Measurements from ENCODE around the gene UBTD2. TPM values are rescaled to one million over a fixed set of nuclear protein-coding genes. Genes with fewer than 3 reads are reported as not detected.

UBTD2 gene
- total RNA-seq, 1 donor from 2014 or later: 54.0 TPM

DNA sequence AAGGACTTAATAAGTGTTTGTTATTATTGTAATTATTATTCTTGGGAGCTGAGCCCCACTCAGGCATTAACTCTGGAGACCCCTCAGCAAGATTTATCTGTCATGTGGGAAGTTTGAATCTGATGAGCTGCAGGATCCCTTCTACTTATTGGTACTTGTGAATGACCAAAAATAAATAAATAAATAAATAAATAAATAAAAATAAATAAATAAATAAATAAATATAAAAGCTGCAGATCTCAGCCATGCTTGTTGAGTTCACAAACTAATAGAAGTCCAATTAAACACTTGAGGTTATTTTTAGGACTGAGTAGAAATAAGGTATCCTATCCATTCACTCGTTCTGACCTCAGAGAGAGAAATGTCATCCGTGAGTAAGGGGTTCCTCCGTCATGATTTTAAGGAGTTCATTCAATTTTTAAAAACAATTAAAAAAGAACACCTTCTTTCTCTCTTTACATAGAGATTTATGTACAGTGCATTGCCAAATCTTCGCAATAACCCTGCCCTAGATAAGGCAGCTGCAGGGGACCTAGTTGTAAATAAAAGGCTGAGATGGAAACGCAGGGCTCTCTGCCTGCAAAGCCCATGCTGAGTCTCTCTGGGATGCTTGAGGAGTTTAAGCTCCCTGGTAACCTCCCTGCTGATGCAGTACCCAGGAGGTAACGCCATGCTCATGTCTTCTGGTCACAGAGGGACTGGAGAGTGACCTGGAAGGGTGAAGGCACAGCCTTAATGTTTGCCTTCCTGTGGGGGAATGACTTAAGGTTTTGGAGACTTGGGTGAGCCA lies 88.4 kb downstream of the UBTD2 start:
- no peak for DNase-seq (ENCODE audit: low read depth)

DNA sequence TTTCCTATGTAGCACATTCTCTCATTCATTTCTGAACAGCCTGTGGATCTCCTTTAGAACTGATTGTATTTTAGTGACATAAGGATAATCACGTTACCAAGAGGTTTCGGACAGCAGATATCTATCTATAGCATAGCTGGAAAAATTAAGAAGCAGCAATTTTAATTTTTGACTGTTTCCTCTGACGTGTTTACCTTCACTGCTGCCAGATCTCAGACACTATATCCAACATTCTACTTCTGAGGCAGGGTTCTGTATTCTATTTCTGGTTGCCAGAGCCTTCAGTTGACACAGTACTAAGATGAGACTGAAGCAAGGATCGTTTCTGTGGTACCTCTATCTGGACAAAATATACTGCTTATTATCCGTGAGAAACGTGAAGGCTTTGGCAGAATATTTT lies 89.7 kb downstream of the UBTD2 start, which contains the start of gene EFCAB9:
Gene EFCAB9, plus strand, starts transcription at position 301 of the 400 bp plus-strand sequence. Its CDS starts 1 bp downstream, at position 302.
- DNase-seq (ENCODE audit: low read depth): no peak

DNA sequence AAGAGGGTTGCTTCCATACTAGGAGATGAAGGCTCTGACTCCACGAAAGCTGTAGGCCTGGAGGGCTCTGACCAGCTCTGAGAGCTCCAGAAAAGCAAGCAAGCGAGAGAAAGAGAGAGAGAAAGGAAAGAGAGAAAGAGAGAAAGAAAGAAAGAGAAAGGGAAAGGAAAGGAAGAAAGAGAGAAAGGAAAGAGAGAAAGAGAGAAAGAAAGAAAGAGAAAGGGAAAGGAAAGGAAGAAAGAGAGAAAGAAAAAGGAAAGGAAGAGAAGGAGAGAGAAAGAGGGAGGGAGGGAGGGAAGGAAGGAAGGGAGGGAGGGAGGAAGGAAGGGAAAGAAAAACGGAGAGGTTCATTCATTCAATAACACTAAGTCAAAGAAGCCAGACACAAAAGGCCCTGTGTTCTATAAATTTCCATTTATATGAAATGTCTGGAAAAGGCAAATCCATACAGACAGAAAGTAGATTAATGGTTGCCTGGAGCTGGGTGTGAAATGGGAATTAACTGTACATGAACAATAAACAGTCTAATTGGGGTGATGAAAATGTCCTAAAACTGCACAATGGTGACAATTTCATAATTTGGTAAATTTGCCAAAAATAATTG lies 93.8 kb downstream of the UBTD2 start:
- no peak for DNase-seq (ENCODE audit: low read depth)

DNA sequence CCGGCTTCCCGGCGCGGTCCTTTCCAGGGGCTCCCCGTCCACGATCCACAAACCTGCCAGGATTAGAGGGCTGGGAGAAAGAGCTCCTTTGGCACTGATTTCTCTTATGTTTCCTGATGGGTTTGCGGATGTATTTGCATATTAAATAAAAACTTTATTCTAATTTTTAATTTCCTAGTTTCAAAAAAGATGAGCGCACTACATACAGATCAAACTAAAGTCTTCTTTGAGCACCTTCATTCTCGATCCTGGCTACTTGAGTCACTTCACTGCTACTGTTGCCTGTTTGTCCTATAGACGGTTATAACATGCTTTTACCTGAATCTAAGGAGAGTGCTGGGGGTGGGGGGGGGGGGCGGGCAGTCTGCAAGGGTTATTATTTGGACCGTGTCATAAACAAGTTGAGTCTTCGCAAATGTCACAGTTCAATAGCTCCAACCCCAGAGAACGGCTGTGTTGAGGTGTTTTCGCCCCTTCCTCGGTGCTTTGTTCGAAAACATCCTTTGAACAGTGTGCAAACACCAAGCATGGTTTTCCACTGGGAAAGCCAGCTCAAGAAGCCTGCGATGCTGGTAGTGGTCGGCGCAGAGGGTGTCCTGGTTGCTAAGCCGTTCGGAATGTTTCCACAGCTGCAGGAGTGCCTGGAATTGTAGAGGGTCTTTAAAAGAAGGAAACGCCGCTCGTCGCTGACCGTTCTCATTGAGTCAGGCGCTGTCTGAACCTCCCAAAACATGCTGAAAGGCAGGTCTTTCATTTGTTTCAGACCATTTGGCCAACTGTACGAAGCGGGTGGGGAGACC lies 94.5 kb downstream of the UBTD2 start:
- no peak for DNase-seq (ENCODE audit: low read depth)

DNA sequence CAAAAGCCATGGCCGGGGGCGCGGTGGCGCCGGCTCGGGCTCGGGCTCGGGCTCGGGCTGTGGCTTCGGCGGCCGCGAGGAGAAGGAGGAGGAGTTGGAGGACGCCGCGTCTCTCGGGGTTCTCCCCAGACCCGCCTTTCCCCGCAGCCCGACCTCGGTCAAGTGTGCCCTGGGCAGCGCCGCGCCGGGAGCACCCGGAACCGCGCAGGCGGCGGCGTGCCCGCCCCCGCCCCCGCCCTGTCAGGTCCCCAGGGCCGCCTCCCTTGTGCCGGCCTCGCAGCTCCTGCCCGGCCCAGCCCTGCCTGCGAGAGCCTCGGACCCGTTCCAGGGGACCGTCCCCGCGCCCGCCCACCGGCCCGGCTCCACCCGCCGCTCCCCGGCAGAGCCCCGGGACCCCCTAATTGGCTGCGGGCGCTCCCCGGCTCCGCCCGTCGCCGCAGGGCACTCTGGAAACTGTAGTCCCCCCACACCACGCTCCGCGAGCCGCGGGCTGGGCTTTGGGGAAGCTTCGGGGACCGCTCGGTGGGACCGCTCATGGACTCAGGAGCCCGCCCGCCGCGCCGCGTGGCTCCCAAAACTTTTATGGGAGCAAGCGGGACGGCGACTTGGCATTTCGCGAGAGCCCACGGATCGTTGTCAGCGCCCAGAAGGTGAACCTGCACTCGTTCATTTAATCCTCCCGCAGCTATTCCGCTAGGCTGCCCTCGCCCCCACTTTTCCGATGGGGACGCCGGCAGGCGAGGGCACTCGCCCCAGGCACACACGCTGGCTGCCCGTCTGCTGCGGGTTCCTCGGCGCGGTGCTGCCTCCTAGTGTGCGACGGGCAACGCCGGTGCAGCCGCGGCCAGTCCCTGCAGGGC lies 95.3 kb downstream of the UBTD2 start, which contains the start of gene STK10:
Gene STK10, minus strand, starts transcription at position 192 of the 860 bp plus-strand sequence. Its CDS starts 182 bp downstream, at position 10.
- DNase-seq (ENCODE audit: low read depth): peak; percentile 67

DNA sequence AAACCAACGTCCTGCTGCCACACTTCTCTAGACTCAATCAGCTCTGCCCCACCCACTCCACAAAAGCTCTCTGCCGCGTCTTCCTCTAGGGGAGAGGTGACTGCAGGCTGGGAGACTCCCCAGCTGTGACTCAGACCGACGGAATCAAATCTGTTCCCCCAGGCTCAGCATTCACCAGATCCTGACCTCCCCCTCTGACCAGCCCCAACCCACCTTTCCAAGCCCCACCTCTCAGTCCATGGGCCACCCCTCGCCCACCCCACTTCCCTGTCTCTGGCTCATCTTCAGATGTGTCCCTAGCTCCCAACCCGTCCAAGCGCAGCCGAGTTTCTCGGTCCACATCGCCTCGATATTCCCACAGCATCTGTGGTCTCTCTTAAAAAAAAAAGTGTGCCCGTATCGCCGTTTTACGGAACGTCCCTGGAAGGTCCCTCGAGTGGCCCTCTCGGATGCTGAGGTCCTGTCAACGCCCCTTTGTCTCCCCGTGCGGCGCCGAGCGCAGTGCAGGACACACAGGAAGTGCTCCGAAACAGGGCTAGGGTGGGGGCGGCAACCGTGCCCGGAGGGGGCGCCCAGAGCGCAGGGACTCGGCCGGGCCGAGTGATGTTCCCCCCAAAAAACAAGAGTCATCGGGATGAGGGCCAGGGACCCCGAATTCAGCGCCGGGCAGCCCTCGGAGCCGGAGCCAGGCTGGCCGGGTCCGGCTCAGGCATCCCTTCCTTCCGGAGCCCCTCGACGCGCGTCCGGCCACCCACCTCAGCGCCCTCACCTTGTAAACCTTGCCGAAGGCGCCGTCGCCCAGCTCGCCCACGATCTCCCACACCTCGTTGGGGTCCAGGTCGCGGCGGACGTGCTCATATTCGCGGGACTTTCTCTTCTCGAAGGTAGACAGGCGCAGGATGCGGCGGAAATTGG lies 96.2 kb downstream of the UBTD2 start:
- peak; percentile 64 for DNase-seq (ENCODE audit: low read depth)

DNA sequence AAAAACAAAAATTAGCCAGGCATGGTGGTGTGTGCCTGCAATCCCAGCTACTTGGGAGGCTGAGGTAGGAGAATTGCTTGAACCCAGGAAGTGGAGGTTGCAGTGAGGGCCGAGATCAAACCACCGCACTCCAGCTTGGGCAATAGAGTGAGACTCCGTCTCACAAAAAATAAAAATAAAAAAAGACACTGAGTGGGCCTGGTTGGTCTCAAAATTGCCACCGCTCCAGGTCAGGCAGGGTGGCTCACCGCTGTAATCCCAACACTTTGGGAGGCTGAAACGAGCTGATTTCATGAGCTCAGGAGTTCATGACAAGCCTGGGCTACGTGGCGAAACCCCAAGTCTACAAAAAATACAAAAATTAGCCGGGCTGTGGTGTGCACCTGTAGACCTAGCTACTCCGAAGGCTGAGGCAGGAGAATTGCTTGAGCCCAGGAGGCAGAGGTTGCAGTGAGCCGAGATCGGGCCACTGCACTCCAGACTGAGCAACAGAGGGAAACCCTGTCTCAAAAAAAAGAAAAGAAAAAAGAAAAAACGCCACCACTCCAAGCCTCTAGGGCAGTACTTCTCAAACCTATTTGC lies 97.4 kb downstream of the UBTD2 start:
- no peak for DNase-seq (ENCODE audit: low read depth)

DNA sequence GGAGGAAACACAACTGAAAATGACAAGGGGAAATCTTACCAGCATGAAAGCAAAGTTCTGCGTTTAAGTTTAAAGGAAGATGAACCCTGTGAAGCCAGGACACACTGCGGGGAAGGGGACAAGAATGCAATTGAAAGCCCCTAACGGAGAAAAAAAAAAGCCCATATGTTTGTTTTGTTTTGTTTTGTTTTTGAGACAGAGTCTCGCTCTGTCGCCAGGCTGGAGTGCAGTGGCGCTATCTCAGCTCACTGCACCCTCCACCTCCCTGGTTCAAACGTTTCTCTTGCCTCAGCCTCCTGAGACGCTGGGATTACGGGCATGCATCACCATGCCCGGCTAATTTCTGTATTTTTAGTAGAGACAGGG lies 98.5 kb downstream of the UBTD2 start:
- no peak for DNase-seq (ENCODE audit: low read depth)

DNA sequence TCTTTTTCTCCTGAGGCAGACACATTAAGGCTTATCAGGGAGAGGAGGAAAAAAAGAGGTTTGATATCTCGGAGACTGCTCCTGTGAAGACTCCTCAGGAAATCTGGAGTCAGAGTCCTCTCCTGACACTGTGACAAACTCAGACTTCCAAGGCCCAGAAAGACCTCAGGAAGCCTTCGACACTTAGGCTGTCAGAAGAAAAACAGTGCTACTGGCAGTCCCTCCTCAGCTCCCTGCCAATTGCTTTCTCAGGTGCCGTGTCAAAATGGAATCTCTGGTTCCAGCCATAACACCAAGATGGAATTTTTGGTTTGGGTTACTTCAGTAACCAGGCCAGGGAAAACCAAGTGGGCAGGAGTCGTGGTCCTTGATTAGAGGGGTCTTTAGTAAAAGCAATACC lies 99.7 kb downstream of the UBTD2 start:
- DNase-seq (ENCODE audit: low read depth): no peak

DNA sequence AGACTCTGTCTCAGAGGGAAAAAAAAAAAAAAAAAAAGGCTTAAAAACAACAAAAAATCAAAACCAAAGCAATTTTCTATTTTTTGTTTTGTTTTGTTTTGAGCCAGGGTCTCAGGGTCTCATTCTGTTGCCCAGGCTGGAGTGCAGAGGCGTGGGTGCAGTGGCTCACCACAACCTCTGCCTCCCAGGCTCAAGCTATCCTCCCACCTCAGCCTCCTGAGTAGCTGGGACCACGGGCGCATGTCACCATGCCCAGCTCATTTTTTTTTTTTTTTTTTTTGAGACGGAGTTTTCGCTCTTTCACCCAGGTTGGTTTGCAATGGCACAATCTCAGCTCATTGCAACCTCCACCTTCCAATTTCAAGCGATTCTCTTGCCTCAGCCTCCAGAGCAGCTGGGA lies 101.3 kb downstream of the UBTD2 start:
- no peak for DNase-seq (ENCODE audit: low read depth)

DNA sequence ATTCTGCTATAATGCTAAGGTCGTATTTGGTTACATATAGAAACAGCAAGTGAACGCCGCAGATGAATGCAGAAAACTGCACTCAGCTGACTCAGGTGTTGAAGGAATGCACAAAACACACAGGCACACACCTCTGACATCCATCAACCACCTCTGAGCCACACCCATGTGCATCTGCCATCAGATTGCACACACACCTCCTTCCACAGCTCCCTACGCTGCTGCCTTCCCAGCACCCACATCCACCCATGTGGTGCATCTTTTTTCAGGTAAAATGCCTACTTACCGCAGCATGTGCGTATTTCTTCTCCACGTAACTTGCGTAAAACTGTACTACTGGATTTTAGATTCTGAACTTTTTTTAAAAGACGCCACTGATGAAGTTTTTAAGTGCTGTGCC lies 102.6 kb downstream of the UBTD2 start:
- DNase-seq (ENCODE audit: low read depth): no peak

DNA sequence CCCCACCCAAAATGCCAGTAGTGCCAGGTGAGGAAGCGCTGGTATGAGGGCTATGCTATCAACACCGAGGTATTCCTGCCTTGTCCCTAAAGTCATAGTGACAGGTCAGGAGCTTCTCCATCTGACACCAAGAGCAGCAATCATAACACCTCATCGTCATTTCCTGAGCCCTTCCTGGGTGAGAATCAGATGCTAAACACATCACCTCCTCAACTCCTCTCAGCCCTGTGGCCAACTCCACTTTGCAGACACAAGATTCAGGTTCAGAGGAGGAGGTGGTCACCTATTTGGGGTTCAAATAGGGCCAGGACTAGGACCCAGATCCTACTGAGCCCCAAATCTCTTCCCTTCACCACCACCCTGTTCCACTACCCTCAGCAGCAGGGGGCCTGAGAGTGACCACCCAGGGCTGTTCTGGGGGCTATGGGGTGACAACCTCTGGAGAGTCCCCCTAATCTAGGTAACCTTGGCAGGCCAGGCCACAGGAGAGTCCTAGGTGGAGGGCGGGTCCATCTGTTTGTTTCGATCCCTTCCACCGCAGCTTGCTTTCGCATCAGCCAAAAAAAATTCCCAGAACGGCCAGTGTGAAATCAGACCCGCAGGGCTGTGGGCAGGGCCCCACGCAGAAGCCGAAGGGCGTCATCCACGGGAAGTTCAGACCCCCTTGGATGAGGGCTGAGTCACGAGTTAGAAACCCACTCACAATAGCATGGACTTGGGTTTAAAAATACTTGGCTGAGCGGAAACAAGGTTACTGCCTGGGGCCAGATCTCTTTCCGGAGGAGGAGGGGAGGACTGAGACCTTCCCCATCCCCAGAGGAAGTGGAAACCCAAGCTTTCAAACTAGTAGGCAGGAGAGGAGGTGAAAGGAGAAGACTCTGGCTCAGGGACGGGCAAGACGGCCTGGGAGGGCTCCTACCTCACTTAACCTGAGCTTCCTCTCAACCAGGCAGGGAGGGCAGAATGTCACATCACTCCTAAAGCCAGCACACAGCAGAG lies 104.3 kb downstream of the UBTD2 start:
- DNase-seq (ENCODE audit: low read depth): peak; percentile 22

DNA sequence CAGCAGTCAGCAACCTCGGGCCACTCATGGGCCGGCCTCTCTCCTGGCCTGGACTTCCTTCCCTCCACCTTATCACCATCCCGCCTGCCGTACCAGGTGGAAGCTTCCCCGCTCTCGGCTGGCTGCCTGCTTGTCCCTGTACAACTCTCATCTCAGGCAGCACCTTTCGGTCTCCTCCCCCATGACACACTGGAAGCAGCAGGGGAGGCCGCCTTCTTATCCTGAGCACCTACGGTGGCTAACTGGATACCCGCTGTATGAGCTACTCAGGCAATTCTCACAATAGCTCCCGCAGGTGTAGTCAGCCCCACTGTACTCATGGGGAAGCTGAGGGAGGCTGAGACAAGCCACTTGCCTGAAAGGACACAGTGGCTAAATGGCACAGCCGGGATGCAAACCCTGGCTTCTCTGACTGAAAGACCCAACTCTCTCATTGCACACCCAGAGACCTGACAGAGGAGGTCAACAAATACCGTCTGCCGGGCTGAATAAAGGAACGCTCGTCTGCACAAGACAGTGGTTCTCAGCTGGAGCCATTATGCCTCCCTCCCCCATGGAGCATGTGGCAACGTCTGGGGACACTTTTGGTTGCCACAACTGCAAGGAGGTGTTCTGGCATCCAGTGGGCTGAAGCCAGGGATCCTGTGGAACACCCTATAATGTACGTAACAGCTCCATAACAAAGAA lies 105.1 kb downstream of the UBTD2 start:
- DNase-seq (ENCODE audit: low read depth): no peak

DNA sequence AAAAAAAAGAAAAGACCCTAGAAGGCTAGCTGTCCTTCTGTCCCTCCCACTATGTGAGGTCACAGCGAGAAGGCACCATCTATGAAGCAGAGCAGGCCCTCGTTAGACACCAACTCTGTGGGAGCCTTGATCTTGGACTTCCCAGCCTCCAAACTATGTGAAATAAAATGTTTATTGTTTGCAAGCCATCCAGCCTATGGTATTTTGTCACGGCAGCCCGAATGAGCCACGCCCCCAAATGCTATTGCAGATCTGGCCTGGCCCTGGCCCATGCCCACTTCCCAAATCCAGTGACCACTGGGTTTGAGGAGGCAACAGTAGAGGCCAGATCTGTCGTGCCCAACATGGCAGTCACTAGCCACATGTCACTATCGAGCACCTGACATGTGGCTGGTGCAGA lies 106.4 kb downstream of the UBTD2 start:
- no peak for DNase-seq (ENCODE audit: low read depth)

DNA sequence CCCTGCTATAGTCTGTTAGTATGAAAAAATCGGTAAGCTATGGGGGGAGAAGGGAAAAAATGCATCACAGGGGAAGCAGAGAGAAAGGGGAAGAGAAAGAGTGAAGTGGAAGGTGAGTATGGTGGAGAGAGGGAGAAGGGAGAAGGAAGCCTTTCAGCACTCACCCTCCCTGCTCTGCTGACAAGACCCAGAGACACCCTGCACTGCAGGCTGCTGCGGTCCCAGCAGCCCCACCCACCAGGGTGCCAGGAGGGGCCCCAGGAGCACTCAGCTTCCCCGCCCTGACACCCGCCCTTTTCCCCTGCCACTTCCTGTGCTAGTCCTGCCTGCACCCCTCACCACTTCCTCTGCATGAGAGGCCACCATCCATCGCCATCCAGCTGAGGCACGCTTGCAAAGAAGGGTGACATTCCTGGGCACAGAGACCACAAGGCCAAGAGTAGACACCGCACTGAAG lies 108.3 kb downstream of the UBTD2 start:
- no peak for DNase-seq (ENCODE audit: low read depth)

DNA sequence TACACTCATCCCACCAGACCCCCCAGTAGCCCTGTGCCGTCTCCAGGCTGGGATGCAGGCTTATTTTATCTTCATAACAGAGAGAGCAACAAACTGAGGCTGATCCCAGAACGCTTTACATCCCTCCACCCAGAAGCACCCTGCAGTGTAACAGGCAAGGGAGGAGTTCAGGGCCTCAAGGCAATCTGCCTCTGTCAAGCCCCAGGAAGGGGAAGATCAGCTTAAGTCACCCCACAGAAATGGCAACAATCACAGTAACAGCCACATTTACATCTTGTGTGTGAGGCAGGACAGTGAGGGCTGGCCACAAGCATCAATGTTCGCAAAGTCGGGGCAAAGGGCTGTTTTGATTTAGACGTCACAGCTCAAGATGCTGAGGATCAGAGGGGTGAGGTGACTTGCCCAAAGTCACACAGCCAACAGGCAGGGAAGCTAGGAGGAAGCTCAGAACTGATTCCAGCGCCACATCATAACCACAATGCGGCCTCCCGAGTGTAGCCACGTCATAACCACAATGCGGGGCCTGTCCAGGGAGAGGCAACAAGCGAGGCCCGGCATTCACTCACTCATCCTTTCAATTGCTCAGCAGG lies 109.9 kb downstream of the UBTD2 start:
- no peak for DNase-seq (ENCODE audit: low read depth)

DNA sequence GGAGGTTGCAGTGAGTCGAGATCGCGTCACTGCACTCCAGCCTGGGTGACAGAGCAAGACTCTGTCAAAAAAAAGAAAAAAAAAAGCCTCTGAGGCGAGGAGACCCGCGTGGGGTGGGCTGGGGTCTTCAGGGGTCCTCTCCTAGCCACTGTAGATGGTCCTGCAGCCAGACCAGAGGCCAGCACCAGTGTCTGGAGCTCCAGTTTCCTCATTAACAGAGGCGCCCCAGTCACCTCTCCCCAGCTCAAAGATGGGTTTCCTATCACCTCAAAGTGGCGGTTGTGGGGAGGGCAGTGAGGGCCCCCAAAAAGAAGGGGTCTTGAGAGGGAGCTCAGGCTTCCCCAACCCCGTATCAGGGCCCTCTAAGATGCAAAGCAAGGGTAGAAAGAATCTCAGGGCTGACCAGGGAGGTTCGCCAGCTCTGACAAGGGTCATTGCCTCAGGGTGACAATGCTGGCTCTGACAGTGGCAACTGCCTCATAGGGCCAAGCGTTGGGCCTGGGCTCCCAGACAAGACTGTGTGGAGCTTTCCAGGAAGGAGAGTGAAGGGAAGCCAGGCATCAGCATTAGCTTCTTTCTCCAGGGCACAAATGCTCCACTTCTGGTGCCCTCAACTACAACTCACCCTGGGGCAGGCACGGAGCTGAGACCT lies 110.5 kb downstream of the UBTD2 start:
- no peak for DNase-seq (ENCODE audit: low read depth)

Data from renal cortical epithelial cell (primary cell).